ENCODE measurements around the gene TKT.

Gene TKT

GRCh38 chr3:53239800-53240199, 16.0 kb downstream of the TKT start:
- DNase-seq: no peak
- Histone ChIP-seq H2BK120ac (ENCODE audit: insufficient read depth, low read length, poor library complexity) (no peak overlapping the region), H3K18ac (ENCODE audit: low read length) (peak overlapping the region; percentile 16)

GRCh38 chr3:53238886-53239285, 16.9 kb downstream of the TKT start:
- WGBS (ENCODE audit: extremely low coverage, insufficient coverage, insufficient read length): no CpG with 5 or more reads among the region's 4 CpGs
- H3K36me3 ChIP-seq (ENCODE audit: control insufficient read depth in 1 of 2, insufficient read depth in 2 of 2, low read length in 2 of 2): peaks cover 72 to 80% of the 10 kb centered on the region in 2 experiments
- peak overlapping the region; percentile 68 for H2BK12ac ChIP-seq (ENCODE audit: low read length)
- peak overlapping the region; percentile 65 for H2BK5ac ChIP-seq (ENCODE audit: low read depth, low read length, poor library complexity)
- H3K23ac ChIP-seq (ENCODE audit: low read length): no peak overlapping the region
- peak overlapping the region; percentile 38 for H4K12ac ChIP-seq (ENCODE audit: low read depth, low read length)
- H3K27ac ChIP-seq (ENCODE audit: low read depth, low read length): peak overlapping the region; percentile 28
- no peaks in the 10 kb centered on the region for H3K9me3 ChIP-seq (ENCODE audit: insufficient read depth, low read depth, low read length)
- H2BK120ac ChIP-seq (ENCODE audit: insufficient read depth, low read length, poor library complexity): peak overlapping the region; percentile 7
- H3K79me2 ChIP-seq (ENCODE audit: control insufficient read depth, insufficient read depth, low read length, poor library complexity): peaks cover 24% of the 10 kb centered on the region
- H3K9ac ChIP-seq (ENCODE audit: low read length): no peak overlapping the region
- no peak for DNase-seq
- H4K91ac ChIP-seq (ENCODE audit: low read depth, low read length): peak overlapping the region; percentile 61
- H3K27me3 ChIP-seq (ENCODE audit: insufficient read depth, low read length): no peaks in the 10 kb centered on the region
- peak overlapping the region; percentile 47 for H4K8ac ChIP-seq (ENCODE audit: low read depth, low read length)
- peak overlapping the region; percentile 47 for H2AK5ac ChIP-seq (ENCODE audit: low read length)
- H3K79me1 ChIP-seq (ENCODE audit: low read length): peaks cover 17% of the 10 kb centered on the region
- H3K14ac ChIP-seq (ENCODE audit: low read length): peak overlapping the region; percentile 50
- H2AFZ ChIP-seq (ENCODE audit: insufficient read depth, low read length, poor library complexity): no peak overlapping the region
- H3K4me1 ChIP-seq (ENCODE audit: control insufficient read depth in 1 of 2, insufficient read depth in 2 of 2, low read length in 2 of 2): peaks cover 44 to 46% of the 10 kb centered on the region in 2 experiments
- H3K4me2 ChIP-seq (ENCODE audit: low read length): no peak overlapping the region
- H3K18ac ChIP-seq (ENCODE audit: low read length): peak overlapping the region; percentile 74
- peak overlapping the region; percentile 34 for H3K4ac ChIP-seq (ENCODE audit: low read depth, low read length)
- no peak overlapping the region for H3K4me3 ChIP-seq (ENCODE audit: low read depth, low read length)

More at GRCh38 chr3:53239800-53240199, 16.0 kb downstream of the TKT start:
- Histone ChIP-seq H3K4me2 (ENCODE audit: low read length) (no peak overlapping the region), H3K23ac (ENCODE audit: low read length) (no peak overlapping the region), H2AFZ (ENCODE audit: insufficient read depth, low read length, poor library complexity) (no peak overlapping the region), H2BK12ac (ENCODE audit: low read length) (no peak overlapping the region), H2AK5ac (ENCODE audit: low read length) (no peak overlapping the region), H3K9ac (ENCODE audit: low read length) (no peak overlapping the region), H3K36me3 (ENCODE audit: control insufficient read depth in 1 of 2, insufficient read depth in 2 of 2, low read length in 2 of 2) (peaks cover 69 to 78% of the 10 kb centered on the region in 2 experiments), H3K79me1 (ENCODE audit: low read length) (peaks cover 17% of the 10 kb centered on the region), H3K4ac (ENCODE audit: low read depth, low read length) (no peak overlapping the region), H3K27ac (ENCODE audit: low read depth, low read length) (peak overlapping the region; percentile 20), H4K12ac (ENCODE audit: low read depth, low read length) (no peak overlapping the region), H4K91ac (ENCODE audit: low read depth, low read length) (no peak overlapping the region), H3K79me2 (ENCODE audit: control insufficient read depth, insufficient read depth, low read length, poor library complexity) (peaks cover 32% of the 10 kb centered on the region), H3K27me3 (ENCODE audit: insufficient read depth, low read length) (no peaks in the 10 kb centered on the region), H3K14ac (ENCODE audit: low read length) (no peak overlapping the region), H2BK5ac (ENCODE audit: low read depth, low read length, poor library complexity) (no peak overlapping the region), H3K4me3 (ENCODE audit: low read depth, low read length) (no peak overlapping the region), H4K8ac (ENCODE audit: low read depth, low read length) (no peak overlapping the region), H3K4me1 (ENCODE audit: control insufficient read depth in 1 of 2, insufficient read depth in 2 of 2, low read length in 2 of 2) (peaks cover 50 to 53% of the 10 kb centered on the region in 2 experiments), H3K9me3 (ENCODE audit: insufficient read depth, low read depth, low read length) (no peaks in the 10 kb centered on the region)
- no CpG with 5 or more reads among the region's 5 CpGs for WGBS (ENCODE audit: extremely low coverage, insufficient coverage, insufficient read length)

- WGBS (ENCODE audit: extremely low coverage, insufficient coverage, insufficient read length): no CpG with 5 or more reads among the region's 6 CpGs
- H3K27me3 ChIP-seq (ENCODE audit: insufficient read depth, low read length): no peaks in the 10 kb centered on the region
- H4K8ac ChIP-seq (ENCODE audit: low read depth, low read length): peak overlapping the region; percentile 47
- H3K27ac ChIP-seq (ENCODE audit: low read depth, low read length): peak overlapping the region; percentile 40
- H4K12ac ChIP-seq (ENCODE audit: low read depth, low read length): peak overlapping the region; percentile 38
- H2BK5ac ChIP-seq (ENCODE audit: low read depth, low read length, poor library complexity): peak overlapping the region; percentile 65
- no peak overlapping the region for H3K4me3 ChIP-seq (ENCODE audit: low read depth, low read length)
- no peak overlapping the region for H3K23ac ChIP-seq (ENCODE audit: low read length)
- H3K14ac ChIP-seq (ENCODE audit: low read length): peak overlapping the region; percentile 50
- no peak overlapping the region for H3K9ac ChIP-seq (ENCODE audit: low read length)
- peak overlapping the region; percentile 61 for H4K91ac ChIP-seq (ENCODE audit: low read depth, low read length)
- peak overlapping the region; percentile 74 for H3K18ac ChIP-seq (ENCODE audit: low read length)
- peaks cover 19% of the 10 kb centered on the region for H3K79me2 ChIP-seq (ENCODE audit: control insufficient read depth, insufficient read depth, low read length, poor library complexity)
- H3K4me1 ChIP-seq (ENCODE audit: control insufficient read depth in 1 of 2, insufficient read depth in 2 of 2, low read length in 2 of 2): peaks cover 37 to 39% of the 10 kb centered on the region in 2 experiments
- H2AFZ ChIP-seq (ENCODE audit: insufficient read depth, low read length, poor library complexity): peak overlapping the region; percentile 18
- no peaks in the 10 kb centered on the region for H3K9me3 ChIP-seq (ENCODE audit: insufficient read depth, low read depth, low read length)
- peak overlapping the region; percentile 47 for H2AK5ac ChIP-seq (ENCODE audit: low read length)
- peak; percentile 20 to 35 for DNase-seq
- H3K4me2 ChIP-seq (ENCODE audit: low read length): no peak overlapping the region
- peak overlapping the region; percentile 7 for H2BK120ac ChIP-seq (ENCODE audit: insufficient read depth, low read length, poor library complexity)
- peak overlapping the region; percentile 68 for H2BK12ac ChIP-seq (ENCODE audit: low read length)
- peaks cover 17% of the 10 kb centered on the region for H3K79me1 ChIP-seq (ENCODE audit: low read length)
- H3K36me3 ChIP-seq (ENCODE audit: control insufficient read depth in 1 of 2, insufficient read depth in 2 of 2, low read length in 2 of 2): peaks cover 73 to 81% of the 10 kb centered on the region in 2 experiments
- H3K4ac ChIP-seq (ENCODE audit: low read depth, low read length): peak overlapping the region; percentile 34
Observed at GRCh38 chr3:53238051-53238850, 17.6 kb downstream of the TKT start.

GRCh38 chr3:53236112-53236841, 19.5 kb downstream of the TKT start:
- Histone ChIP-seq H3K23ac (ENCODE audit: low read length) (no peak overlapping the region), H2BK12ac (ENCODE audit: low read length) (peak overlapping the region; percentile 76)
- WGBS (ENCODE audit: extremely low coverage, insufficient coverage, insufficient read length): no CpG with 5 or more reads among the region's 9 CpGs

More at GRCh38 chr3:53236112-53236841, 19.5 kb downstream of the TKT start:
- H3K27me3 ChIP-seq (ENCODE audit: insufficient read depth, low read length): no peaks in the 10 kb centered on the region
- peak; percentile 84 to 85 for DNase-seq
- peak overlapping the region; percentile 72 for H2AK5ac ChIP-seq (ENCODE audit: low read length)
- H3K9me3 ChIP-seq (ENCODE audit: insufficient read depth, low read depth, low read length): peaks cover 2% of the 10 kb centered on the region
- peaks cover 33 to 35% of the 10 kb centered on the region in 2 experiments for H3K4me1 ChIP-seq (ENCODE audit: control insufficient read depth in 1 of 2, insufficient read depth in 2 of 2, low read length in 2 of 2)
- H3K18ac ChIP-seq (ENCODE audit: low read length): peak overlapping the region; percentile 85
- H3K4me2 ChIP-seq (ENCODE audit: low read length): no peak overlapping the region
- peak overlapping the region; percentile 1 for H2AFZ ChIP-seq (ENCODE audit: insufficient read depth, low read length, poor library complexity)
- peak overlapping the region; percentile 89 for H3K14ac ChIP-seq (ENCODE audit: low read length)
- peaks cover 17% of the 10 kb centered on the region for H3K79me1 ChIP-seq (ENCODE audit: low read length)
- no peak overlapping the region for H4K12ac ChIP-seq (ENCODE audit: low read depth, low read length)
- H3K4ac ChIP-seq (ENCODE audit: low read depth, low read length): peak overlapping the region; percentile 73
- peak overlapping the region; percentile 82 for H4K91ac ChIP-seq (ENCODE audit: low read depth, low read length)
- peaks cover 7% of the 10 kb centered on the region for H3K79me2 ChIP-seq (ENCODE audit: control insufficient read depth, insufficient read depth, low read length, poor library complexity)
- H4K8ac ChIP-seq (ENCODE audit: low read depth, low read length): peak overlapping the region; percentile 78
- no peak overlapping the region for H3K9ac ChIP-seq (ENCODE audit: low read length)
- H2BK120ac ChIP-seq (ENCODE audit: insufficient read depth, low read length, poor library complexity): peak overlapping the region; percentile 92
- H3K36me3 ChIP-seq (ENCODE audit: control insufficient read depth in 1 of 2, insufficient read depth in 2 of 2, low read length in 2 of 2): peaks cover 78 to 86% of the 10 kb centered on the region in 2 experiments
- peak overlapping the region; percentile 82 for H2BK5ac ChIP-seq (ENCODE audit: low read depth, low read length, poor library complexity)
- peak overlapping the region; percentile 87 for H3K27ac ChIP-seq (ENCODE audit: low read depth, low read length)
- H3K4me3 ChIP-seq (ENCODE audit: low read depth, low read length): no peak overlapping the region

Measured in trophoblast cell (in vitro differentiated cells and primary cell).